ENCODE data around the gene SYNC. TPM values are rescaled to one million over a fixed set of nuclear protein-coding genes. Genes with fewer than 3 reads are reported as not detected.
"Not testable (repeated sequence)": the region's sequence is repeated elsewhere in the genome, so short reads cannot be mapped to it uniquely, and the experiment has no call there.

Gene SYNC
- total RNA-seq, 2 experiments from 2014 or later = not detected

DNA sequence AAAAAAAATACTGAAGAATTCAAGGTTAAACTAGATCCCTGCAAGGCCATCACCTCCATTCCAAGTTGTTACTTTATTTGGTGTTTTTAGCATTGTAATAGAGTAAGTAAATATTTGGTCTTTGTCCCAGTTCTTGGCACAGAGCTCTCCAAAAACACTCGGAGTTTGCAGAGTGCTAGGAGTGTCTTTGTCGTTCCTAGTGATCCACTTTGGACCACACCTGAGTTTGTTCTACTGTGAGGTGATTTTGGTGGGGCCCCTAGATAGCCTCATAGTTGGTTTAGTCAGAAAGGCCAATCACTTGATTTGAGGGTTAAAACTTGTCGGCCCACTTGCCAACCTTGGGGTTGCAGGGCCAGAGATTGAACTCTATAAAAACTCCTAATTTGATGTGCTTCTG is 25.6 kb downstream of the SYNC start:
- POLR2A ChIA-PET = no interaction called here

GRCh38 chr1:32668716-32669115 is 33.9 kb downstream of the SYNC start:
- H3K36me3 ChIP-seq (ENCODE audit: insufficient read depth, low read length) = peaks cover 94% of the 10 kb centered on the region
- H3K27me3 ChIP-seq (ENCODE audit: control insufficient read depth in 1 of 2, insufficient read depth in 2 of 2, low read length in 2 of 2); H3K27ac ChIP-seq (ENCODE audit: low read depth in 1 of 2, low read length in 2 of 2); H3K9me3 Mint-ChIP-seq; H3K9me3 ChIP-seq (ENCODE audit: control insufficient read depth in 1 of 2, insufficient read depth in 1 of 2, low read length in 2 of 2); H3K4me1 ChIP-seq (ENCODE audit: insufficient read depth, low read length); CTCF ChIA-PET; H3K4me3 ChIP-seq (ENCODE audit: low read length); H3K27ac Mint-ChIP-seq; H3K4me1 Mint-ChIP-seq (ENCODE audit: low read depth); intact Hi-C loops (cut with DNase I, micrococcal nuclease); H3K4me3 Mint-ChIP-seq; DNase-seq; ATAC-seq (ENCODE audit: poor library complexity); POLR2A ChIA-PET; H3K27me3 Mint-ChIP-seq: not testable (repeated sequence)
- peaks cover 95% of the 10 kb centered on the region for H3K36me3 Mint-ChIP-seq (ENCODE audit: low read depth)

More for the DNA sequence above, 25.6 kb downstream of the SYNC start:
- Mint-ChIP-seq H3K27me3 (no peaks in the 10 kb centered on the region), H3K4me3 (no peak overlapping the region), H3K9me3 (no peaks in the 10 kb centered on the region), H3K36me3 (ENCODE audit: low read depth) (peaks cover 92% of the 10 kb centered on the region), H3K27ac (no peak overlapping the region), H3K4me1 (ENCODE audit: low read depth) (no peaks in the 10 kb centered on the region)
- Histone ChIP-seq H3K27ac (ENCODE audit: low read depth in 1 of 2, low read length in 2 of 2) (no peak overlapping the region), H3K36me3 (ENCODE audit: insufficient read depth, low read length) (peaks cover 82% of the 10 kb centered on the region), H3K27me3 (ENCODE audit: control insufficient read depth in 1 of 2, insufficient read depth in 2 of 2, low read length in 2 of 2) (no peaks in the 10 kb centered on the region), H3K4me1 (ENCODE audit: insufficient read depth, low read length) (no peaks in the 10 kb centered on the region), H3K4me3 (ENCODE audit: low read length) (no peak overlapping the region), H3K9me3 (ENCODE audit: control insufficient read depth in 1 of 2, insufficient read depth in 1 of 2, low read length in 2 of 2) (no peaks in the 10 kb centered on the region)
- intact Hi-C loops (cut with DNase I, micrococcal nuclease) = no loop called here
- DNase-seq (no peak), ATAC-seq (ENCODE audit: poor library complexity) (no peak)
- TF ChIP-seq CTCF (IDR thresholded peaks at IDR 0.05) = no peak
- CTCF ChIA-PET = no interaction called here

DNA sequence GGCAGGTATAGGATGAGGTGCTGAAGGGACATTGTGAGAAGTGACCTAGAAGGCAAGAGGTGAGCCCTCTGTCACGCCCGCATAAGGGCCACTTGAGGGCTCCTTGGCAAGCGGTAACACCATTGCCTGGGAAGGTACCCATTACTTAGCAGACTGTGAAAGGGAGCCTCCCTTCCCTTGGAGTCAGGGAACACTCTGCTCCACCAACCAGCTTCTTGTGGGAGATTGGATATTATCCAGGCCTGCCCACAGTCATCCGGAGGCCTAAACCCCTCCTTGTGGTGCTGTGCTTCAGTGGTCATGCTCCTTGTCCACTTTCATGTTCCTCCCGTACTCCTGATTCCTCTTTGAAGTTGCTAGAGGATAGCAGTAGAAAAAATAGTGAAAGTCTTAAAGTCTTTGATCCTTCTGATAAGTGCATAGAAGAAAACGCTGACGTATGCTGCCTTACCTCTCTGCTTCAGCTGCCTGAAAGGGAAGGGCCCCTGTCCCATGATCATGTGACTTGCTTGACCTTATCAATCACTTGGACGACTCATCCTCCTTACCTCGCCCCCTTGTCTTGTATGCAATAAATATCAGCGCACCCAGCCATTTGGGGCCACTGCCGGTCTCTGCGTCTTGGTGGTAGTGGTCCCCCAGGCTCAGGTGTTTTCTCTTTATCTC is 35.5 kb downstream of the SYNC start:
- H3K4me1 Mint-ChIP-seq (ENCODE audit: low read depth) = peaks cover 10% of the 10 kb centered on the region
- H3K27ac Mint-ChIP-seq = no peak overlapping the region
- Histone ChIP-seq H3K4me1 (ENCODE audit: insufficient read depth, low read length) (no peaks in the 10 kb centered on the region), H3K36me3 (ENCODE audit: insufficient read depth, low read length) (peaks cover 92% of the 10 kb centered on the region), H3K27ac (ENCODE audit: low read depth in 1 of 2, low read length in 2 of 2) (no peak overlapping the region), H3K27me3 (ENCODE audit: control insufficient read depth in 1 of 2, insufficient read depth in 2 of 2, low read length in 2 of 2) (no peaks in the 10 kb centered on the region), H3K9me3 (ENCODE audit: control insufficient read depth in 1 of 2, insufficient read depth in 1 of 2, low read length in 2 of 2) (no peaks in the 10 kb centered on the region), H3K4me3 (ENCODE audit: low read length) (no peak overlapping the region)
- ATAC-seq (ENCODE audit: poor library complexity) (no peak), DNase-seq (no peak)
- peaks cover 92% of the 10 kb centered on the region for H3K36me3 Mint-ChIP-seq (ENCODE audit: low read depth)
- no peaks in the 10 kb centered on the region for H3K9me3 Mint-ChIP-seq
- no peaks in the 10 kb centered on the region for H3K27me3 Mint-ChIP-seq
- CTCF ChIA-PET = no interaction called here
- intact Hi-C loops (cut with DNase I, micrococcal nuclease) = no loop called here
- POLR2A ChIA-PET = no interaction called here
- TF ChIP-seq CTCF (IDR thresholded peaks at IDR 0.05) = no peak
- H3K4me3 Mint-ChIP-seq = no peak overlapping the region

DNA sequence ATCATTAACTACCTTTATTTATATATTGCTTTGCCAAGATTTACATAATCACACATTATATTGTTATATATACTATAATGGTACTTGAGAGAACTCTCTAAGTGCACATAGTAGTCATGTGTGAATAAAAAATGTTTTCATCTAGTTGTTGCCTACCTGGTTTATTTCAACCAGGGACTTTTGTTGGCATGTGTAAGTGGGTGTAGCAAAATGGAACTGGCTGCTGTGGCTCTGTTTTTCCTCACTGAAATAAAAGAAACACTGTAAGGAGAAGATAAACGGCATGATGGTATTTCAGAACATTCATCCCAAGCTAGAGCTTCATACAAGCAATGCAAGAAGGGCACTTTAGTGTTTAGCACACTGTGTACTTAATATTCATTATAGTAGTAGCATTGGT is 36.7 kb downstream of the SYNC start:
- no peak for ATAC-seq (ENCODE audit: poor library complexity)
- H3K36me3 ChIP-seq (ENCODE audit: insufficient read depth, low read length) = peaks cover 91% of the 10 kb centered on the region
- no peak for TF ChIP-seq CTCF (IDR thresholded peaks at IDR 0.05)
- DNase-seq = no peak
- Mint-ChIP-seq H3K4me3 (no peak overlapping the region), H3K36me3 (ENCODE audit: low read depth) (peaks cover 92% of the 10 kb centered on the region), H3K27ac (no peak overlapping the region), H3K4me1 (ENCODE audit: low read depth) (peaks cover 10% of the 10 kb centered on the region), H3K9me3 (no peaks in the 10 kb centered on the region), H3K27me3 (no peaks in the 10 kb centered on the region)
- POLR2A ChIA-PET = no interaction called here
- intact Hi-C loops (cut with DNase I, micrococcal nuclease) = no loop called here
- no peak overlapping the region for H3K27ac ChIP-seq (ENCODE audit: low read depth in 1 of 2, low read length in 2 of 2)
- no peaks in the 10 kb centered on the region for H3K9me3 ChIP-seq (ENCODE audit: control insufficient read depth in 1 of 2, insufficient read depth in 1 of 2, low read length in 2 of 2)
- CTCF ChIA-PET = no interaction called here
- H3K27me3 ChIP-seq (ENCODE audit: control insufficient read depth in 1 of 2, insufficient read depth in 2 of 2, low read length in 2 of 2) = no peaks in the 10 kb centered on the region
- no peaks in the 10 kb centered on the region for H3K4me1 ChIP-seq (ENCODE audit: insufficient read depth, low read length)
- no peak overlapping the region for H3K4me3 ChIP-seq (ENCODE audit: low read length)
